Measurements from ENCODE around the gene OVAAL. TPM values are rescaled to one million over a fixed set of nuclear protein-coding genes. Genes with fewer than 3 reads are reported as not detected.
A peak's percentile ranks its signal among the peaks of the same experiment; 100 is the strongest.

OVAAL gene
- 1.1 TPM for total RNA-seq
- long read RNA-seq = 0 reads

DNA sequence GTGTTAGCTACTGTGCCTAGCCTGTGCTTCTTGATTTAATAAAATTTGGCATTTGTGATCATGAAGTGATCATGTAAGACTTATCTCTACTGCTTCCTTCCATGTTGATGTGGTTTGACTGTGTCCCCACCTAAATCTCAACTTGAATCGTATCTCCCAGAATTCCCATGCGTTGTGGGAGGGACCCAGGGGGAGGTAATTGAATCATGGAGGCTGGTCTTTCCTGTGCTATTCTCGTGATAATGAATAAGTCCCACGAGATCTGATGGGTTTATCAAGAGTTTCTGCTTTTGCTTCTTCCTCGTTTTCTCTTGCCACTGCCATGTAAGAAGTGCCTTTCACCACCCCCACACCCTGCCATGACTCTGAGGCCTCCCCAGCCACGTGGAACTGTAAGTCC, at the start of gene OVAAL:
Gene OVAAL, plus strand, starts transcription at position 301 of the 400 bp plus-strand sequence.
- DNase-seq = no peak
- intact Hi-C loops (cut with DNase I) = no loop called here
- ATAC-seq (ENCODE audit: poor library complexity) = no peak

DNA sequence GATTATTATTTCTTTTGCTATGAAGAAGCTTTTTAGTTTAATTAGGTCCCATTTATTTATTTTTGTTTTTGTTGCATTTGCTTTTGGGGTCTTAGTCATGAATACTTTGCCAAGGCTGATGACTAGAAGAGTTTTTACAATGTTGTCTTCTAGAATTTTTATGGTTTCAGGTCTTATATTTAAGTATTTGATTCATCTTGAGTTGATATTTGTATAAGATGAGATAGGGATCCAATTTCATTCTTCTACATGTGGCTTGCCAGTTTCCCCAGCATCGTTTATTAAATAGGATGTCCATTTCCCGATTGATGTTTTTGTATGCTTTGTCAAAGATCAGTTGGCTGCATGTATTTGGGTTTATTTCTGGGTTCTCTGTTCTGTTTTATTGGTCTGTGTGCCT, 47.9 kb upstream of the OVAAL start:
- intact Hi-C loops (cut with DNase I) = no loop called here
- DNase-seq (no peak), ATAC-seq (ENCODE audit: poor library complexity) (no peak)

DNA sequence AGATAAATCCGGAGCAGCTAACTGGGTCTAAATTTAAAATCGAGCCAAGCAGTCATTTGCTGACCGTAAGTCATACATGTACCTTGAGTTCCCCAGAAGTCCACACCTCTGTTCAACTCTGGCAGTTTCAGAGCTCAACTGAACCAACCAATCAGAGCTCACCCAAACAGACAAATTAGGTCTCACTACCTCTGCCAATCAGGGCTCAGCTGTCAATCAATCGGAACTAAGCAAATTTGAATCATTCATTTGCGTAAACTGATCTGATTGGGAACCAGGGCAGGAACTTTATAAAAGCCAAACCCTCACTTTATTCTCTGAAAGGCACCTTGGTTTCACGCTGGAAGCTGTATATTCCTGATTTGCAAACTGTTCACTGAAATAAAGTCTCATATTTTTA, 45.2 kb upstream of the OVAAL start:
- ATAC-seq (ENCODE audit: poor library complexity) (no peak), DNase-seq (no peak)
- intact Hi-C loops (cut with DNase I) = no loop called here

DNA sequence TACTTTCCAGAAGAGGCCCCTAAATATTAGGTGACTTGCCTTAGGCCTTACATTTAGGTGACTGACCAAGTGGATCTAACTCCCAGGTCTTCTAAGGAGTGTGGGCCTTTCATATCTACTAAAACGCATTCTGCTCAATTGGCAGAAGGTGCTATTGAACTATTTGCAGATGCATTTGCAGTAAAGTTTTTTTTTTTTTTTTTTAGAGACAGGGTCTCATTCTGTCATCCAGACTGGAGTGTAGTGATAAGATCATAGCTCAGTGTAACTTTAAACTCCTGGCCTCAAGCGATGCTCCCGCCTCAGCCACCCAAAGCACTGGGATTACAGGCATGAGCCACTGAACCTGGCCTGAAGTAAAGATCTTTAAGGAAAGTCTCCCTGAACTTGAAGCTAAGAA, 43.4 kb upstream of the OVAAL start:
- DNase-seq = no peak
- no peak for ATAC-seq (ENCODE audit: poor library complexity)
- intact Hi-C loops (cut with DNase I) = loop anchor here (5.0 kb wide), 1 partner anchor 347 kb away; no protein-coding TSS in a partner anchor

DNA sequence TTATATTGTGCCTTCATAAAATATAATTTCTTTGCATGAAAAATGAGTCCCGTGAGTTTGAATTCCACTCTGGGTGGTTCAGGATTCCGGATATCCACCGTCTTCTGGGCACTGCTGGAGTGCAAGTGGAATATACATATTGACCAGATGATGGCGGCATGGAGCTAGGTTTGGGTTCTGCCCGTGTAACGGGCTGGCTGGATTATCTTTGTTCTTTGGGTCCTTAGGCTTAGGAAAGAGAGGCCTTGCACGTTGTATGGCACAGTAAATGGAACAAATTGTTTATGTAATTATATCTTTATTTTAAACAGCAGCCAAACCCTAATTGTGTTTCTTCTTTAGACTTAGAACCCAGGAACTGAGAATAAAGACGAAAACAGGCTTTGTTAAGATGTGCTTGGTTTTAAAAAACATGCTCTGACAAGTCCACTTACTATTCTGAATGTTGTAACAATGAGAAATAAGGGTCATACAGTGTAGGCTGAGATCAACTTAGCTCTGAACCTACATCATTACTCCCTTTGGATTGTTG, 42.8 kb upstream of the OVAAL start:
- intact Hi-C loops (cut with DNase I) = loop anchor here (5.0 kb wide), 1 partner anchor 346 kb away; no protein-coding TSS in a partner anchor
- ATAC-seq (ENCODE audit: poor library complexity) (peak; percentile 98), DNase-seq (peak; percentile 58)

DNA sequence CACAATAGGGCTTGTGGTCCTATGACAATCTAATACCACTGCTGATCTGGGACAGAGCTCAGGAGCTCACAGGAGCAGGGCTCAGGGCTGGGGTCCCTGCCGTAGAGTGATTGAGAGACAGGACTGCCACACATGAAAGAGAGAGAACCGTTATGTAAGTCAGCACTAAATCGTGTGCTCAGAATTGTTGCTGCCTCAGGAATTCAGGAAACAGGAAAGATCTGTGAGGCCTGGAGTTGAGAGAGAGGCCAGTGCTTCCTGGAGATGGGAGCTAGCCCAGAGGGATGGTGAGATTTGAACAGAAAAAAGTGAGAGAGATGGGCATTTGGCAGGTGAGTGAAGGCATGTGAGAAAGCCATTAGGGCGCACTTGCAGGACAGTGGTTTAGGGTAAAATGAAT, 38.9 kb upstream of the OVAAL start:
- DNase-seq (no peak), ATAC-seq (ENCODE audit: poor library complexity) (no peak)
- intact Hi-C loops (cut with DNase I) = loop anchor here (5.0 to 10.0 kb wide), 2 partner anchors 342 to 645 kb away; no protein-coding TSS in a partner anchor

DNA sequence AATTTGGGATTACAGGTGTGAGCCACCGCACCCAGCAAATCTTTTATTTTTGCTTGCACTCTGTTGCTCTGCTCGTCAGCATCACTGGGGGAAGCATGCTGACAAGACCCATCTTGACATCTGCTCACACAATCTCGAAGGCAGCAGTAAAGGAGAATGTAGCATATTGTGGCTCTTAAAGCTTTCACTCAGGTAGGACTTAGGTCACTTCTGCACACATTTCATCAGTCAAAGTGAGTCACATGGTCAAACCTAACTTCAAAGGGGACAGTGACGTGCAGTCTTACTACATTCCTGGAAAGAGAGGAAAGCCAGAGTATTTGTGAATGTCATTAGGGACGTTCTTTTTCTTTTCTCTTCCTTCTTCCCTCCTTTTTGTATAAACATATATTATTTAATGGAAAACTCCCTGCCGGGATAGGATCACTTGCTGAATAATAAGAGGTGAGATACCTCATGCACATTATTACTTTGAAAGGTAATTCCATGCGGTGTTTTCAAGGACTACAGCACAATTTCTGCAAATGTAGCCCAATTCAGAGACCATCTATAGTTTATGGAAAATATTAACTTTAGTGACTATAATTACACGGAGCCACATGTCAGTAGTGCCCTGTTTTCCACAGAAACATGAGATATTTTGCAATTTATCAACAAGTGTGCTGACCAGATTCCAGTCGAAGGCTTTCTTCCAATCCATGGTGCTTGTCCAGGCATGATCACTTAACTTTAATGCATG, 37.1 kb upstream of the OVAAL start:
- ATAC-seq (ENCODE audit: poor library complexity) (no peak), DNase-seq (no peak)
- intact Hi-C loops (cut with DNase I) = loop anchor here (10.0 kb wide), 1 partner anchor 643 kb away; no protein-coding TSS in a partner anchor

DNA sequence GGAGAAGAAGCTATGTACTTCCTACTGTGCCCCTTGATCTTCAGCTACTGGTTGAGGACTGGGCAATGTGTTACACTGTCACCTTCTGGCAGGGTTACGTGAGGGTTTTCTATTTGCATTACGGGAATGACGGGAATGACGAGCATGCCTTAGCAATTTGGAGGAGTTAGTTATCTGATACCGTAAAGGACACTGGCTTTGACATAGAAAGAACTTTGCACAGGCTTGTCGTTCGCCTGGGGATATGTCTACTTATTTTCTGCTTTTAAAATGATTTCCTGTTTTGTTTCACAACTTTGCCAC, 36.6 kb upstream of the OVAAL start:
- DNase-seq = no peak
- peak; percentile 41 for ATAC-seq (ENCODE audit: poor library complexity)
- intact Hi-C loops (cut with DNase I) = loop anchor here (10.0 kb wide), 1 partner anchor 643 kb away; no protein-coding TSS in a partner anchor

DNA sequence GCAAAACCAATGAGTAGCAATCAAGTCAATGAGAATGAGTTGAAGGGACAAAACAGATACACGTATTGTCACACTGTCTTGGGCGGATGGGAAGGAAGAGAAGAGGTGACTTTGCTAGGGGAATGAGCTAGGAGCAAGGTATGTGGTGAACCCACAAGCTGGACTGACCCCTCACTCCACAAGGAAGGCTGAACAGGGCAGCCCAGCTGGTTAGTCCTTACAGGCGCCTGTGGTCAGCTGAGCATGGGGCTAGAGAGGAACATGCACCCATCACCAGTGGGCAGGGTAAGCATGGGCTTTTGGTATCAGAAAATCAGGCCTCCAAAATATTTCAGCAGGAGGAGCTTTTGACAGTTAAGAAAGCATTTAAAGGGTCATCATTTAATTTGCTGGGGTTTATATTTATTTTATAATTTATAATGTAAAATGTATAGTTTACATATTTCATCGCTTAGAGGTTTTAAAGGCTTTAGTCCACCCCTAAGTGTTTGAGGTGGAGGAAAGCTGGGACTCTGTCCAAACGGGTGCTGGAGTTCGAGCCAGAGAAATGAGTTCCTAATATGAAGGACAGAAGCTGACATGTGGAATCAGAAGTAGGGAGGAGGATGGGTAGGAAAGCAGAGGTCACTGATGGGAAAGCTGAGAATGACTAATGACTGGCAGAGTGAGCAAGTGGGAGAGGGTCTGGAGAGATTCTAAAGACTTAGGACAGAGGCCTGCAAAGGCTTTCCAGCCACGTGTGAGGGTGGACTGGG, 34.4 kb upstream of the OVAAL start:
- intact Hi-C loops (cut with DNase I) = loop anchor here (10.0 kb wide), 1 partner anchor 640 kb away; no protein-coding TSS in a partner anchor
- peak; percentile 61 for ATAC-seq (ENCODE audit: poor library complexity)
- DNase-seq = no peak

DNA sequence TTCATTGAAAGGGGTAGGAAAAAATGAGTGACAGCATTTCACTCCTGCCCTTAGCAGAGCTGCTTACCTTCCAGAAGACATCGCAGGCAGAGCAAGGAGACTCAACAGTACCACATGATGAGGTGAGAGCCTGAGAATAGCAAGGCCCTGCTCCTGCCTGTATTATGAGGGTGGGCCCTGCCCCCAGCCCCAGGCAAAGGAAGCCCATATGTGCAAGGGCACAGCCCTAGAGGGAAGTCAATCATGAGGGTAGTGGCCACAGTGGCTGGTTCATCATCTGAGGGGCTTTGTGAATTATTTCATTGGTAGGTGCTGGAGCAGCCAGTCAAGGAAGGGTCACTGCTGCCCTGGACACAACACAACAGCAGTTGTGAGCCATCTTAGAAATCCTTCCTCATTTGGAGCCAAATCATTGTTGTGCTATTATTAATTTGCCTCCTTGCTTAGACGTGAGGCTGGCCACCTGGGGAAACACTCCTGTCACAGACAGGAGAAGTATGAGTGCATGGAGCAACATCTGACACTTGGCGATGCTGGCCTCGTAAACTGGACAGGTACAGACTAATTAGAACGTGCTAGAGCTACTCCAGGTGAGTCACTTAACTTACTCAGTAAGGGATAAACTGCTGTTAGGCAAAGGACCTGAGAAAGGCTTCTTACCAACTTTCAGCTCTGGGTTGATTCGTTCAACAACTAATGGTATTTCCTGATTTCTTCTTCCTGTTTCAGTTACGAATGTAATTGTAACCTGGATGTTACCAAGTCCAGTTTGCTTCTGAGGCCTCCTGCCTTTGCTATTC, 33.6 kb upstream of the OVAAL start:
- DNase-seq (no peak), ATAC-seq (ENCODE audit: poor library complexity) (no peak)
- intact Hi-C loops (cut with DNase I) = loop anchor here (10.0 kb wide), 1 partner anchor 640 kb away; no protein-coding TSS in a partner anchor

DNA sequence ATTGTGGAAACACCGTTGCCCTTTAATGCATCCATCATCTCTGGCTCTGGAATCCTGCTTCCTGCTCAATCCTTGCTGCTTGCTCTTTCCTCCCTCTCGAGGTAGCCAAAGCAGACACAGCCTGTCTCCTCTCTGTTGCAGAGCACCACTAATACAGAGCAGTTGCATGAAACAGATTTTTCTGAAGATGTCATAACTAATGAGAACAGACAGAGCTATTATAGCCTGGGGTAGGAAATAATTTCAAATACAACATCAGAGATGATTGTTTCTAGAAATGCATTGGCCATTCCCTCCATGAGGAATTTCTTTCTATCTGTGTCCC, 33.1 kb upstream of the OVAAL start:
- DNase-seq (no peak), ATAC-seq (ENCODE audit: poor library complexity) (no peak)
- intact Hi-C loops (cut with DNase I) = loop anchor here (10.0 kb wide), 1 partner anchor 639 kb away; no protein-coding TSS in a partner anchor

DNA sequence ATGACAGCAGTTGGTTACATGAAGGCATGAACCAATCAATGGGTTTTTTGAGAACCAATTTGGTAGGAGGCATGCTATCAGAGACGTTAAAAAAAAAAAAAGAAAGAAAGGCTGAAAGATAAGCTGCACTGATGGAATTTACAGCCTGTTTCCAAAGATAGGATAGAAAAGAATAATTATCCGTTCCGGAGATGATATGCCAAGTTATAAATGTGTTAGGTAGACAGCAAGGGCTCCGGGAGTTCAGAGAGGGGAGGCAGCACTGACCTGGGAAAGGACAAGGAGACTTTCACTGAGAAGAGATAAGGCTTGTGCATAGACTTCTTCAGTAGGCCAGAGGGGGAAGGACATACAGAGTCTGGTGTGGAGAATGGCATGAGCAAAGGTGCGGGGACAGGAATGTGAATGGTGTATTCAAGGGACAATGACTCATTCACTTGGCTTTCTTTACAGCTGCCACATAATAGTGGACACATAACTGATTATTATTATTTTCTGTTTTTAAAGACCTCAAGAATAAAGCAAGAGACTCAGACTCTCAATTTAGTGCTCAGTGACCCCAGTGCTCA, 31.6 kb upstream of the OVAAL start:
- intact Hi-C loops (cut with DNase I) = loop anchor here (10.0 kb wide), 1 partner anchor 638 kb away; no protein-coding TSS in a partner anchor
- ATAC-seq (ENCODE audit: poor library complexity) (no peak), DNase-seq (no peak)

DNA sequence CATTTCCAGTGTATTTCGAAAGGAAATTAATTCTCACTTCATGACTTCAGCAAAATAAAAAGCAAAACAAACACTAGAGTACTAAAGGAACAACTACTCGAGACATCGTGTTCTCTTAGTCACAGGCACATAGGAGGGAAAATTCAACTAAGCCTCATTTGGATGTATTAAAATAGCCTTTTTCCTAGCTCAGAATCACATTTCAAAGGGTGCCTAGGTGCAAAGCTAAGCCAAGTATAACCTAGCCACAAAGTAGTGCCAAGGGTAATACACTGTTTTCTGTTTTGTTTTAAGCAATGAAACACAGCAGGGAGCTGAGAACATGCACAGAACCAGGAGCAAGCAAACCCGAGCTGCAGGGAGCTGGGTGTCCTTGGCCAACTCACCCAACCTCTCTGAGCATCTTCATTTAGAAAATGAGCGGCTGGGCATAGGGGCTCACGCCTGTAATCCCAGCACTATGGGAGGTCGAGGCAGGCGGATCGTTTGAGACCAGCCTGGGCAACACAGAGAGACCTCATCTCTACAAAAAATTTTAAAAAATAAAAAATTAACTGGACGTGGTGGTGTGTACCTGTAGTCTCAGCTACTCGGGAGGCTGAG, 29.8 kb upstream of the OVAAL start:
- no peak for ATAC-seq (ENCODE audit: poor library complexity)
- intact Hi-C loops (cut with DNase I) = loop anchor here (10.0 kb wide), 1 partner anchor 636 kb away; no protein-coding TSS in a partner anchor
- DNase-seq = no peak

DNA sequence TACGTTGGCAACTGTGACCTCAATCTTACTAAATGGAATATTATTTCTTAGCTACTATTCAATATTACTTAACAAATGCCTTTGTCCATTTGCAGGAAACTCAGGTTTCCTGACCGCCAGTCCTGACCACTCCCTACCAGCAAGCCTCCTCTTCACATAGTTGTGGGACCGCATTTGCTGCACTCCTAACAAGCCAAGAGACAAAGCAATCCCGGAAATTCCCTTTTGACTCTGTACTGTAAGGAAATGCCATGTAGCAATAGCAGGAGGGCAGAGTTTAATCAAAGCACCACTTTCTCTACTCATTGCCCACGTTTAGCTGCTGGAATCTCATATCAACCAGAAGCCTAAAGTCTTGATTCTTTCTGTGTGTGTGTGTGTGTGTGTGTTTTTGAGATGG, 28.3 kb upstream of the OVAAL start:
- intact Hi-C loops (cut with DNase I) = loop anchor here (5.0 kb wide), 1 partner anchor 332 kb away; no protein-coding TSS in a partner anchor
- DNase-seq = no peak
- peak; percentile 26 for ATAC-seq (ENCODE audit: poor library complexity)

DNA sequence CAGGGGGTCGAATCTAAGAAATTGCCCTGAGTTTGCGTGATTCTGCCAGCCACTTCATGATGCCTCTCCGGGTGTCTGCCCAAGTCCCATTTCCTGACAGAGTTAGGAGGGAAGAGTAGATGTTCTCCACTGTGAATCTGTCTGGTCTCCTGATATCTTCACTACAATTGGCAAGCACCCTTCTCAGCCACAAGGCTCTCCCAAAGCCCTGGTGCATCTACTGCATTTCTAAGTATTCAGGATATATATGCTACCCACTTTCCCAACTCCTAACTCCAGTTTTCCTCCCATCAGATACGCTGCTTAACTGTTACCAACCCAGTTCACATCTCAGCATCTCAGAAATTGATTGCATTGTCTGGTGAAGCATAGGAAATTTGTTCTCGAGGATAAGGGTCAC, 25.9 kb upstream of the OVAAL start:
- DNase-seq (no peak), ATAC-seq (ENCODE audit: poor library complexity) (no peak)
- intact Hi-C loops (cut with DNase I) = loop anchor here (5.0 kb wide), 1 partner anchor 329 kb away; no protein-coding TSS in a partner anchor

DNA sequence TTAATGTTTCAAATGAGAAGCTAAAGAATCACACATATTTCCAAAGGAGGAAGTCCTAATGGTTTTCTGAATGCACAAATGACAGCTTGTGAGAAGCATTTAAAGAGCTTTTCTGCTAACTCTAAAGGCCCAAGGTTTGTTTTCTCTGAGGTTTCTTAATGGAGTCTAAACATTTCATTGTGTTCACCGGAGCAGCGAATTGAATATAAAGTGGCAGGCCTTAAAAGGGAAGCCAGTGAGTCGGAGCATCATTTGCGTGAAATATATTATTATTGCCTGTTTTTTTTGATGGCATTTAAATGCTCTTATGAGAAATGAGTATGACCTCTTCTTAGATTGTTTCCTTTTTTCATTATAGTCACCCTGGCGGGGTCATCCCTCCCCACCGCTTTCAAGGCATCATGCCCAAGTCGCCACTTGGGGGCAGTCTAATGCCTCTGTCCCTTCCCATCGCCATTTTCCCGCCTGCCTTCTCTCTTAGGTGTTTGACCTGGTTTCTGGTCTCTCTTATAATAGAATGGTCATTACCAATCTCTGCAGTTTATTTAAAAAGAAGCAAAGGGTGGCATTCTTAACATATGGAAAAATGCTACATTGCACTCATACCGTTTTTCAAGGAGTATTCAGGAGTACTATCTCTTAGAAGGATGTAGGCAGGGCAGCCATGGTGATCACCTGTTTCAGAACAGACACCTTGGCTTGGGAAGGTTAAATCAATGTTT, 25.3 kb upstream of the OVAAL start:
- intact Hi-C loops (cut with DNase I) = loop anchor here (5.0 kb wide), 1 partner anchor 329 kb away; no protein-coding TSS in a partner anchor
- DNase-seq (peak; percentile 69), ATAC-seq (ENCODE audit: poor library complexity) (peak; percentile 84)

DNA sequence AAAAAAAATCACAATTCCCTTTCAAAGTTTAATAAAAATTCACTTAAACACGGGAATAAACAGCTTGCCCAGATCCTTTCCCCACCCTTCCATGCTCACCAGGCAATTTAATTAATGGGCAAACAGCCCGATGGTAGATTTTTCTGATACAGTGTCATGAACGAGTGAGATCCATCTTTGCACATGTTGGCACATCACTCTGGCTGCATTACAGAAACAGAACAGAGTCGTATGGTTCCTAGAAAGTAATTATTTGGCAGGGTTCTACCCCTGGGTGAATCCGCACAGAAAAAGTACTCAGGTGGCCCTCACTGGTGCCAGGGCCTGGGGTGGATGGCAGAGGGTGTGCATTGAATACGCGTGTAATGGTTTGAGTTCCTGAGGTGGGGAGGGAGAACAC, 24.6 kb upstream of the OVAAL start:
- intact Hi-C loops (cut with DNase I) = loop anchor here (5.0 kb wide), 1 partner anchor 328 kb away; no protein-coding TSS in a partner anchor
- ATAC-seq (ENCODE audit: poor library complexity) (no peak), DNase-seq (no peak)

Data from Right ventricle myocardium superior (tissue), 1 donor.